ENCODE measurements around the gene NLRP9. TPM values are rescaled to one million over a fixed set of nuclear protein-coding genes. Genes with fewer than 3 reads are reported as not detected.
"Not testable (repeated sequence)": the region's sequence is repeated elsewhere in the genome, so short reads cannot be mapped to it uniquely, and the experiment has no call there.

Gene NLRP9
- total RNA-seq, 1 experiment from 2014 or later: not detected

GRCh38 chr19:55768818-55769217 lies 30.6 kb upstream of the NLRP9 start, which contains the start of gene RFPL4AL1:
Gene RFPL4AL1, plus strand, starts transcription at chr19:55769118. Its CDS starts 2,687 bp downstream, at chr19:55771805.
- peaks cover 67% of the 10 kb centered on the region for H3K27me3 ChIP-seq (ENCODE audit: insufficient read depth, low read depth)
- CTCF ChIA-PET; DNase-seq; H4K20me1 ChIP-seq (ENCODE audit: insufficient read depth); H3K9me3 ChIP-seq (ENCODE audit: insufficient read depth, low read depth); H3K4me3 ChIP-seq; intact Hi-C loops (cut with micrococcal nuclease; ENCODE audit: unreplicated experiment); H3K4me1 ChIP-seq (replicated peaks; ENCODE audit: insufficient read depth); H3K4me2 ChIP-seq; H3K9me2 ChIP-seq (ENCODE audit: insufficient read depth); H2AFZ ChIP-seq; POLR2A ChIA-PET (ENCODE audit: unreplicated experiment); H3K79me2 ChIP-seq (ENCODE audit: low read depth); H3K27ac ChIP-seq; BruUV-seq (replicated peaks); H3F3A ChIP-seq (ENCODE audit: insufficient read depth, low read depth); H3K36me3 ChIP-seq (ENCODE audit: low read depth): not testable (repeated sequence)

- DNase-seq: no peak
- Histone ChIP-seq H3K27me3 (ENCODE audit: insufficient read depth, low read depth) (peaks cover 80% of the 10 kb centered on the region), H3K9me2 (ENCODE audit: insufficient read depth) (no peaks in the 10 kb centered on the region)
Measured at GRCh38 chr19:55766466-55766865, 28.3 kb upstream of the NLRP9 start.

GRCh38 chr19:55758797-55759196 lies 20.6 kb upstream of the NLRP9 start, which contains the start of gene RFPL4A:
Gene RFPL4A, plus strand, starts transcription at chr19:55759097. Its CDS starts 2,704 bp downstream, at chr19:55761801.
- H3K4me2 ChIP-seq; H3K79me2 ChIP-seq (ENCODE audit: low read depth); H3K4me3 ChIP-seq; H3K27ac ChIP-seq; POLR2A ChIA-PET (ENCODE audit: unreplicated experiment); H4K20me1 ChIP-seq (ENCODE audit: insufficient read depth); H3K36me3 ChIP-seq (ENCODE audit: low read depth); intact Hi-C loops (cut with micrococcal nuclease; ENCODE audit: unreplicated experiment); BruUV-seq (replicated peaks); H3F3A ChIP-seq (ENCODE audit: insufficient read depth, low read depth); H3K4me1 ChIP-seq (replicated peaks; ENCODE audit: insufficient read depth); H3K9me3 ChIP-seq (ENCODE audit: insufficient read depth, low read depth); DNase-seq; CTCF ChIA-PET; H3K9me2 ChIP-seq (ENCODE audit: insufficient read depth); H2AFZ ChIP-seq: not testable (repeated sequence)
- H3K27me3 ChIP-seq (ENCODE audit: insufficient read depth, low read depth): peaks cover 92% of the 10 kb centered on the region

More at GRCh38 chr19:55766466-55766865, 28.3 kb upstream of the NLRP9 start:
- H3K36me3 ChIP-seq (ENCODE audit: low read depth): no peaks in the 10 kb centered on the region
- no peak overlapping the region for H3K4me3 ChIP-seq
- H2AFZ ChIP-seq: no peak overlapping the region
- POLR2A ChIA-PET (ENCODE audit: unreplicated experiment): no interaction called here
- no TSS peak for BruUV-seq (replicated peaks)
- H3K27ac ChIP-seq: no peak overlapping the region
- CTCF ChIA-PET: no interaction called here
- H3K9me3 ChIP-seq (ENCODE audit: insufficient read depth, low read depth): no peaks in the 10 kb centered on the region
- intact Hi-C loops (cut with micrococcal nuclease; ENCODE audit: unreplicated experiment): no loop called here
- no peaks in the 10 kb centered on the region for H3F3A ChIP-seq (ENCODE audit: insufficient read depth, low read depth)
- H4K20me1 ChIP-seq (ENCODE audit: insufficient read depth): no peaks in the 10 kb centered on the region
- no peaks in the 10 kb centered on the region for H3K79me2 ChIP-seq (ENCODE audit: low read depth)
- H3K4me1 ChIP-seq (replicated peaks; ENCODE audit: insufficient read depth): no peaks in the 10 kb centered on the region
- H3K4me2 ChIP-seq: no peak overlapping the region
- no peak for TF ChIP-seq EZH2 (IDR thresholded peaks at IDR 0.05; ENCODE audit: low read depth)
- no peak for TF ChIP-seq CTCF (conservative IDR thresholded peaks at IDR 0.05)

- H3K4me3 ChIP-seq; H3K4me2 ChIP-seq; H2AFZ ChIP-seq; BruUV-seq (replicated peaks); H3K36me3 ChIP-seq (ENCODE audit: low read depth); H3K9me3 ChIP-seq (ENCODE audit: insufficient read depth, low read depth); POLR2A ChIA-PET (ENCODE audit: unreplicated experiment); CTCF ChIA-PET; intact Hi-C loops (cut with micrococcal nuclease; ENCODE audit: unreplicated experiment); H3K9me2 ChIP-seq (ENCODE audit: insufficient read depth); H3K4me1 ChIP-seq (replicated peaks; ENCODE audit: insufficient read depth); H3K79me2 ChIP-seq (ENCODE audit: low read depth); H3F3A ChIP-seq (ENCODE audit: insufficient read depth, low read depth); H3K27ac ChIP-seq; DNase-seq; H4K20me1 ChIP-seq (ENCODE audit: insufficient read depth): not testable (repeated sequence)
- peaks cover 95% of the 10 kb centered on the region for H3K27me3 ChIP-seq (ENCODE audit: insufficient read depth, low read depth)
Measured at GRCh38 chr19:55756808-55757207, 18.6 kb upstream of the NLRP9 start.

Data from PC-9 (cell line).